CD1c-positive myeloid dendritic cell (primary cell): ENCODE measurements around the gene VRK3.

ENCODE experiments used
- DNase-seq: peaks from one replicate; pipeline ENCODE4 v3.0.0-alpha.2; 2016; ENCODE audit errors: extremely low spot score

Gene VRK3

GRCh38 chr19:50030225-50030624 lies 5.1 kb upstream of the VRK3 start:
- no peak for DNase-seq

- DNase-seq = no peak
These were observed 1.4 kb upstream of the VRK3 start for GRCh38 chr19:50026550-50026906.

- peak; percentile 97 for DNase-seq
These were observed 800 bp upstream of the VRK3 start, which contains the start of gene ZNF473 for GRCh38 chr19:50025794-50026549. TSS of gene ZNF473 (plus strand) at chr19:50026005. CDS start at chr19:50031083, 5,078 bp downstream.

GRCh38 chr19:50024719-50025021 lies 502 bp downstream of the VRK3 start:
- no peak for DNase-seq

DNA sequence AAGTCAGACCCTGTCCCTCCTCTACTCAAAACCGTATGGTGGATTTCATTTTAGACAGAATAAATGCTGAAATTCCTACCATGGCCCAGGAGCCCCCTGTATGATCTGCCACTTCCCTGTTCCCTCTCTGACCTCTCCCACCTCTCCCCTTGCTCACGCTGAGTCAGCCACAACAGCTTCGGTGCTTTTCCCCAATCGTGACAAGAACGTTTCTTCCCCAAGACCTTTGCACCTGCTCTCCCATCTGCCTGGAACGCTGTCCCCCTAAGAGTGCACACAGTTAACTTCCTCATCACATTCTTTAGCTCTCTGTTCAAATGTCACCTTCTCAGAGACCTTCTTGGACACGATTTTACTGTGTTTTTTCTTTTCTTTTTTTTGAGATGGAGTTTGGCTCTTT lies 2.3 kb downstream of the VRK3 start:
- DNase-seq = no peak

GRCh38 chr19:50020481-50020880 lies 4.7 kb downstream of the VRK3 start:
- no peak for DNase-seq

DNA sequence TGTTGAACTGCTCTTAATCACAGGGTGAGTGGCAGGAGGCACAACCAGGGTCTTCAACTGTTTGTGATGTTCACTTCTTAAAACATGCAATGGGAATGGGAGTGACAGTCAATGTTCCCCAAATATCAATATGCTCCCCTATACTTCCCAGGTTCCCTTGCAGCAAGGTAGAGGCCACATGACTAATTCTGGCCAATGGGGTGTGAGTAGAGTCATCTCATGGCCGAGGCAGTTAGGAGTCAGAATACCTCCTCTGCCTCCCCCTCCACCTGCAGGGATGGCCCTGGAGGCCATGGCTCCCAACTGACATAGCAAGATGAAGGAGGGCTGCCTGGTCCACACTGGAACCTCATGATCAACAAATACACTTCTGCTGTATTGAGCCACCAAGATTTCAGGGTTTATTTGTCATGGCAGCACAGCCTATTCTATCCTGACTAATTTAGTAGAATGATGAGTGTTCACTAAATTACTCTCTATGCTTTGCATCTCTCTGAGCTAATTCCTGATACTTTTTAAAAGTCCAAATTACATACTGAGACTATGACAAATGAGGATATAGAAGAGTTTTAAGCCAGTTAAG lies 8.9 kb downstream of the VRK3 start:
- no peak for DNase-seq

GRCh38 chr19:50008532-50008931 lies 16.6 kb downstream of the VRK3 start:
- no peak for DNase-seq

- DNase-seq = no peak
These were observed 17.2 kb downstream of the VRK3 start for GRCh38 chr19:50007947-50008346.

- no peak for DNase-seq
These were observed 18.0 kb downstream of the VRK3 start for GRCh38 chr19:50007170-50007569.

DNA sequence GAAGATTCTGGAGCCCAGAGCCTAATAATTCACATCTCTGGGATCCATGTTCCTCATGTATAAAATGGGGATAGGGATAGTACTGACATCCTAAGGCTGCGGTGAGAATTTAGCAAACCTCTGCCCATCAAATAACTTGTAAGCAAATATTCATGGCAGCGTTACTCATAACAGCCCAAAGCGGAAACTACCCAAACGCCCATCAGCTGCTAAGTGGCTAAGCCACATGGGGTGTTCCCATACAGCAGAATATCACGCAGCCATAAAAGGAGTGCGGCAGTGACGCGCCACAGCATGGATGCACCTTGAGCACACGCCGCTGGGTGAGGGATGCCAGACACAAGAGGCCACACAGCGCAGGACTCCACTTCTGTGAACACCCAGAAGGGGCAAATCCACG lies 19.7 kb downstream of the VRK3 start:
- no peak for DNase-seq

DNA sequence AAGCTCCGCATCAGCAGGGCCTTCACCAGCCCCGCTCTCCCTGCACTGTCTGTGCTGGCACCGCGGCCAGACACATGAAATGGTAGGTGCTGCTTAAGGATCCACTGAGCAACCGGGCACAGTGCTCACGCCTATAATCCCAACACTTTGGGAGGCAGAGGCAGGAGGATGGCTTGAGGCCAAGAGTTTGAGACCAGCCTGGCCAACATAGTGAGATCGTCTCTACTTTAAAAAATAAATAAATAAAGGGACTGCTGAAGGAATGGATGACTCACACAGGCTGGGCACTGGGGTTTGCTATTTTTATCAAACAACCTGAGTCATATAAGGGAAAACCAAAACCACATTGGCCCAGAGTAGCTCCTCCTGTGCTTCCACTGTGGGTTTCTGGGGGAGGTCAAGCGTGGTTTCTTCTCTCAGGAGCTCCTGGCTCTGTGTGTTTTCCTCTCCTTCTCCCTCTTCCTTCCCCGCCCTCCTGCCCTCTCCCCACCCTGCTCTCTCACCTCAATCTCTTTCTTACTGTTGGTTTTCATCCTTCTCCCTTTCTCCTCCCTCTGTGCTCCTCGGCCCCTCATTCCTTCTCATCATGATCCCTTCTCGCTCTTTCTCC lies 21.3 kb downstream of the VRK3 start:
- peak; percentile 19 for DNase-seq

GRCh38 chr19:50003254-50003788 lies 21.9 kb downstream of the VRK3 start:
- no peak for DNase-seq

DNA sequence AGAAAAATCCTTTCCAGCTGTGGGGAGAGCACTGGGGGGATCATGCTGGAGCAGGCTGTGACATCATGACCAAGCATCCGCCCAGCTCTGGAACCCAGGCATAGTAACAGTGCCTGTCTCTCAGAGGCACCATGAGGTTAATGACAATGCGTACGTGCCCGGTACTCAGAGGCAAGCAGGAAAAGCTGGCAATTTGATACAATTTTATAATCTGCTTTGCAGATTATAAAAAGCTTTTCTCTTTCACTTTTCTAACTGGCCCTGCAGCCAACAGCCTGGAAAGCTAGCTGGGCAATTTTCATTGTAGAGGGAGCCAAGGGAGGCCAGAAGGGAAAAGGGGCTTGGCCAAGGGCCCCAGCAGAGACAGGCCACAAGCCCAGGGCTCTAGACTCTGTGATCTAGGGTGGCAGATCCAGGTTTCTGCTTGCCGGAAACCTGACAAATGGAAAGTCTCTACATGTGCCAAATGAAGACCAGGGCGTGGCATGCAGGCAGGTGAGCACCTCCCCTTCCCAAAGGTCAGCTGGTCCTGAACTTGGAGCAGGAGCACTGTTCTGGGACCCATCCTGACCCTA lies 22.7 kb downstream of the VRK3 start:
- DNase-seq = no peak

DNA sequence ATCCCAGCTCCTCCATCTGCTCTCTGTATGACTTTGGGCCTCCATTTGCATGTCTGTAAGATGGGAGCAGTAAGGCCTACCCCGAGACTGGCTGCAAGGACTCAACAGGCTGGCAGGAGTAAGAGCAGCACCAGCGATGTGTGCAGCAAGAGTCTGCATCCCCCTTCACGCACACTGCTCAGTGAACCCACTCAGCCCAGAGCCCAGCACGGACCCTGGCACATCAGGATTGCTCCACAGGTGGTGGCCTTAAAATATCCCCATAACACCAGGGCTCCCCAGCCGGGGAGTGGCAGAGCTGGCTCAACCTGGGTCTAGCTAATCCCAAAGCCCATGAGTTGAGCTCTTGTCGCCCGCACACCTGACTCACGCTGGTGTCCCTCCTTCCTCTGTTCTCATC lies 23.4 kb downstream of the VRK3 start:
- no peak for DNase-seq

DNA sequence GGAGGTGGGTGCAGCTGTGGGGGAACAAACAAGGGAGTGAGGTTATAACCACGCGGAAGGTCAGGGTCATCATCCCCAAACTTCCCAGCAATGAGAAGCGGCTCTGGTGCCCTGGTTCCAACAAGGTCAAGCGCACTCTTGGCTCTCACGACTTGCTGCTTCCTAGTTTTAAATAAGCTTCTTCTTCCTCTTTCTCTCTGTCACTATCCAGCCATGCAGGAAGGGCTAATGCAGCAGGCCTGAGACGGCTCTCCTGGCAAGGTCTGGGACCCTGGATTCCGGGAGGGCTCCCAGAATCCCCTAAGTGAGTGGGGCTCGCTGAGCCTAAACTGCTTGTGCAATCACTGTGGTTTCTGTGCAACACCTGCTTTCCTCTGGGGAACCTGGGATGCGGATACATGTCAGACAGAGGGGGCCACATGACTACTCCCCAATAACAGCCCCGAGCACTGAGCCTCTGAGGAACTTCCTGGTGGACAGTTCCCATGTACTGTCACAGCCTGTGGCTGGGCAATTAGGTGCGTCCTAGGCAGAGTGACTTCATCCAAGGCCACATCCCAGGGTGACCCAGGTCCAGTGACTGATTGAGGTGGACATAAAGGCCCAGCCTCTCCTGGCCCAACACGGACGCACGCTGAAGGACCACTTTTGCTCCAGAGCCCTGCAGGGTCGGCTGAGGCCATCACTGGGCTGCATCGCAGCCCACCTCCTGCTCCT lies 24.2 kb downstream of the VRK3 start:
- DNase-seq = peak; percentile 18

DNA sequence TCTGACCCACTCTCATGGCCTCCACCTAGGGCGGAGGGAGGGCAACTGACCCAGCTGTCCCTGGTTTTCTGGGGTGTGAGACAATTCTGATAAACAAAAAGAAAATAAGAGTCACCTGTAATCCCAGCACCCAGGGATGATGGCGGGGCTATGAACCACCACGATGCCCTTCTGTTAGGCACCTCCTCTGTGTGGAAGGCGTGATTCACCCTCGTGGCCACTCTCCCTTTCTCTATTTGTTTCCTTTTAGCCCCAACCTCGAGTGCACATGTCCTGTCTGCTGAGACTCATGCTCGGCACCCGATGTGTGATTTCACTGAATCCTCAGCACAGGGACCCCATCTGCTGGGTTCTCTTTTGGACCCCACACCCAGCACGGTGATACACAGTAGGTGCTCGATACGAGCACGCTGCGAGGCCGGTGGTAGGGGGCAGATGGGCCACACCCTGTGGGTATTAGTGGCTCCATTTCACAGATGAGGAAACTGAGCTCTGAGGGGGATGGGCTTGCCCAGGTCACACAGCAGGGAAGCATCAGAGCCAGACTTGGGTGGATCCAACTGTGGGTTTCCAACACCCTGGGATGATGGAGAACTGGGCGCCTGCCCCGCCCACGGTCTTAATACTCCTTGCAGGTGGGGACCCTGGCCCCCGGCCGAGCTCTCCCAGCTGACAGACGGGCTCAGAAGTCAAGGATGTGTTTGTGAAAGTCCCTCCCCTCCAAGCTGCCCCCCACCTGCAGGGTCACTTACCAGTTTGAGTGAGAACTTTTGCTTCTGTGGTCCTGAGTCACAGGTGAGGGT lies 24.9 kb downstream of the VRK3 start:
- no peak for DNase-seq

- no peak for DNase-seq
These were observed 25.7 kb downstream of the VRK3 start for GRCh38 chr19:49999371-50000010.

GRCh38 chr19:49997709-49998108 lies 27.5 kb downstream of the VRK3 start:
- DNase-seq = peak; percentile 70

- DNase-seq = no peak
These were observed 36.7 kb downstream of the VRK3 start for GRCh38 chr19:49988433-49988832.

DNA sequence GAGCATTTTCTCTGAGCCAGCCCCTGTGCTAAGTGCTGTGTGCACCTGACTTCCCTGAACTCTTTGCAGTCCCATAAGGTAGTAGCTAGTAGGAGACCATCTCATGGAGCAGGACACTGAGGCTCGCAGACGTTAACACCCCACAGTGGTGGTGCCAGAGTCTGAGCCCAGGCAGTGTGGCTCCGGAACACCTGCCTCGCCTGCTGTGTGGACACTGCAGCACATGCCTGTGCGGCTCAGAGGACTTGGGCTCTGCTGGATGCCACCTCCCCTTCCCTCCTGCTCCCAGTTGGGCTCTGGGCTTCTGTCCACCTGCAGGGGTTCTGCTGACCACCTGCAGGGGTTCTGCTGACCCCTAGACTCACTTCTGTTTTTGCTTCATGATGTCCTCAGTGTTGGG lies 37.2 kb downstream of the VRK3 start:
- DNase-seq = no peak
